IMR-90 (cell line): Measurements from ENCODE around the gene COL20A1. TPM values are rescaled to one million over a fixed set of nuclear protein-coding genes. Genes with fewer than 3 reads are reported as not detected.

Experiments used
- ATAC-seq: fragments of 200-7000 bp; cut with Tn5 transposase; 2 replicates; pipeline ENCODE4 v1.9.1; 2020; ENCODE audit warnings: low read depth, mild to moderate bottlenecking, moderate library complexity
- BruUV-seq: library from RNA; stranded (reverse); fragments of 400-500 nt; replicated peaks from 2 replicates; lab custom pipeline; 2021; lab: Mats Ljungman, UMichigan
- CTCF ChIA-PET: fragments of 300-600 bp; formaldehyde crosslinking; extraction: SDS; loops from one replicate; lab custom pipeline; 2021; ENCODE audit warnings: antibody characterized with exemption; lab: Yijun Ruan, JAX
- POLR2A ChIA-PET: fragments of 300-600 bp; sonication (Branson Sonifier 250); formaldehyde crosslinking; loops from one replicate; lab custom pipeline; 2022; ENCODE audit warnings: antibody characterized with exemption; ENCODE audit not compliant: unreplicated experiment; lab: Charles Lee
- DNase-seq: peaks from one replicate; pipeline ENCODE4 v3.0.0; 2013
- H2AFZ ChIP-seq: replicated peaks from 2 replicates; pipeline ENCODE3; 2013; ENCODE audit warnings: low read length, mild to moderate bottlenecking; ENCODE audit not compliant: poor library complexity
- H2AK5ac ChIP-seq: 2 replicates; pipeline ENCODE4 v1.6.1; 2013; ENCODE audit warnings: low read depth, low read length, inconsistent platforms
- H2AK9ac ChIP-seq: replicated peaks from 2 replicates; pipeline ENCODE3; 2013; ENCODE audit warnings: mild to moderate bottlenecking, low read depth, low read length, moderate library complexity; ENCODE audit not compliant: poor library complexity
- H2BK120ac ChIP-seq: 2 replicates; pipeline ENCODE4 v1.6.1; 2013; ENCODE audit warnings: low read depth, low read length, inconsistent platforms
- H2BK15ac ChIP-seq: 3 replicates; pipeline ENCODE4 v1.6.1; 2013; ENCODE audit warnings: low read depth, low read length, inconsistent platforms
- H2BK20ac ChIP-seq: 2 replicates; pipeline ENCODE4 v1.6.1; 2013; ENCODE audit warnings: low read depth, mild to moderate bottlenecking, inconsistent platforms, low read length, moderate library complexity
- H2BK5ac ChIP-seq: 2 replicates; pipeline ENCODE4 v1.6.1; 2013; ENCODE audit warnings: mild to moderate bottlenecking, low read depth, low read length, inconsistent platforms; ENCODE audit not compliant: poor library complexity, severe bottlenecking
- H3K14ac ChIP-seq: replicated peaks from 2 replicates; pipeline ENCODE4 v1.6.1; 2013; ENCODE audit warnings: low read depth, low read length, inconsistent platforms
- H3K18ac ChIP-seq: 2 replicates; pipeline ENCODE4 v1.6.1; 2013; ENCODE audit warnings: low read depth, low read length, control low read depth
- H3K23ac ChIP-seq: 2 replicates; pipeline ENCODE4 v1.6.1; 2013; ENCODE audit warnings: low read depth, low read length, inconsistent platforms
- H3K27ac ChIP-seq: 2 replicates; pipeline ENCODE4 v1.5.1; 2013; ENCODE audit warnings: mild to moderate bottlenecking, control low read depth, low read length; ENCODE audit not compliant: insufficient read depth
- H3K27me3 ChIP-seq: 2 replicates; pipeline ENCODE4 v1.6.1; 2013; ENCODE audit warnings: low read length; ENCODE audit not compliant: control insufficient read depth, insufficient read depth
- H3K36me3 ChIP-seq: 2 replicates; pipeline ENCODE4 v1.6.1; 2013; ENCODE audit warnings: low read length, mixed read lengths; ENCODE audit not compliant: control insufficient read depth, insufficient read depth
- H3K4ac ChIP-seq: 2 replicates; pipeline ENCODE4 v1.6.1; 2013; ENCODE audit warnings: low read depth, low read length, inconsistent platforms
- H3K4me1 ChIP-seq: 2 replicates; pipeline ENCODE4 v1.6.1; 2013; ENCODE audit warnings: low read length, mixed read lengths; ENCODE audit not compliant: control insufficient read depth, insufficient read depth
- H3K4me2 ChIP-seq: 2 replicates; pipeline ENCODE4 v1.6.1; 2013; ENCODE audit warnings: low read depth, mild to moderate bottlenecking, control low read depth, low read length, moderate library complexity
- H3K4me3 ChIP-seq: 2 replicates; pipeline ENCODE4 v1.5.1; 2013; ENCODE audit warnings: low read depth, mild to moderate bottlenecking, control low read depth, low read length, moderate library complexity; ENCODE audit not compliant: insufficient read depth
- H3K56ac ChIP-seq: 2 replicates; pipeline ENCODE4 v1.6.1; 2013; ENCODE audit warnings: low read length, inconsistent platforms; ENCODE audit not compliant: insufficient read depth; ENCODE audit errors: extremely low read depth
- H3K79me1 ChIP-seq, 2 experiments: 2 replicates each; pipeline ENCODE4 v1.6.1; 2013; ENCODE audit warnings: low read length in 2 of 2, inconsistent platforms in 1 of 2, low read depth in 1 of 2
- H3K9ac ChIP-seq: 2 replicates; pipeline ENCODE4 v1.6.1; 2013; ENCODE audit warnings: low read depth, low read length, control low read depth
- H3K9me1 ChIP-seq: 2 replicates; pipeline ENCODE4 v1.6.1; 2013; ENCODE audit warnings: low read length, inconsistent platforms; ENCODE audit not compliant: insufficient read depth
- H3K9me3 ChIP-seq: 2 replicates; pipeline ENCODE4 v1.6.1; 2013; ENCODE audit warnings: low read length; ENCODE audit not compliant: control insufficient read depth, insufficient read depth
- H4K20me1 ChIP-seq: 2 replicates; pipeline ENCODE4 v1.6.1; 2013; ENCODE audit warnings: low read length, inconsistent platforms; ENCODE audit not compliant: insufficient read depth
- H4K5ac ChIP-seq: 2 replicates; pipeline ENCODE4 v1.6.1; 2013; ENCODE audit warnings: mild to moderate bottlenecking, low read depth, low read length, control low read depth
- H4K8ac ChIP-seq, 2 experiments: 2 replicates each; pipeline ENCODE4 v1.6.1; 2013; ENCODE audit warnings: low read depth in 2 of 2, low read length in 2 of 2, control low read depth in 1 of 2, inconsistent platforms in 1 of 2
- H4K91ac ChIP-seq: 2 replicates; pipeline ENCODE4 v1.6.1; 2013; ENCODE audit warnings: low read depth, low read length, inconsistent platforms; ENCODE audit not compliant: insufficient read depth
- BHLHE40 ChIP-seq: fragments of 150-350 bp; IDR thresholded peaks from 2 replicates; pipeline ENCODE4 v1.6.1; 2016; ENCODE audit warnings: mild to moderate bottlenecking, low read depth, low read length
- CEBPB ChIP-seq: IDR thresholded peaks from 2 replicates; pipeline ENCODE4 v1.6.1; 2012; ENCODE audit warnings: low read depth, low read length, improper control_type of control experiment
- CHD1 ChIP-seq: IDR thresholded peaks from 2 replicates; pipeline ENCODE4 v1.6.1; 2012; ENCODE audit warnings: low read depth, low read length, improper control_type of control experiment
- CTCF ChIP-seq: conservative IDR thresholded peaks from 2 replicates; pipeline ENCODE4 v1.5.1; 2012; ENCODE audit warnings: mild to moderate bottlenecking, low read depth, low read length, improper control_type of control experiment
- ELK1 ChIP-seq: fragments of 150-350 bp; IDR thresholded peaks from 2 replicates; pipeline ENCODE4 v1.6.1; 2016; ENCODE audit warnings: low read depth, mild to moderate bottlenecking, low read length, moderate library complexity, borderline replicate concordance
- FOS ChIP-seq: fragments of 150-350 bp; IDR thresholded peaks from 2 replicates; pipeline ENCODE4 v1.6.1; 2016; ENCODE audit warnings: low read depth, low read length
- MAFK ChIP-seq: IDR thresholded peaks from 2 replicates; pipeline ENCODE4 v1.6.1; 2012; ENCODE audit warnings: low read depth, low read length, improper control_type of control experiment
- MAZ ChIP-seq: IDR thresholded peaks from 2 replicates; pipeline ENCODE4 v1.6.1; 2012; ENCODE audit warnings: low read depth, mild to moderate bottlenecking, low read length, improper control_type of control experiment, moderate library complexity, borderline replicate concordance
- MXI1 ChIP-seq: IDR thresholded peaks from 2 replicates; pipeline ENCODE4 v1.6.1; 2012; ENCODE audit warnings: low read depth, mild to moderate bottlenecking, low read length, moderate library complexity, borderline replicate concordance
- NFE2L2 ChIP-seq: fragments of 150-350 bp; IDR thresholded peaks from 2 replicates; pipeline ENCODE4 v1.6.1; 2016; ENCODE audit warnings: low read depth, mild to moderate bottlenecking, low read length
- POLR2A ChIP-seq: IDR thresholded peaks from 2 replicates; pipeline ENCODE4 v1.6.1; 2012; ENCODE audit warnings: mild to moderate bottlenecking, low read depth, low read length
- RAD21 ChIP-seq: IDR thresholded peaks from 2 replicates; pipeline ENCODE4 v1.6.1; 2012; ENCODE audit warnings: low read length, improper control_type of control experiment
- RCOR1 ChIP-seq: IDR thresholded peaks from 2 replicates; pipeline ENCODE4 v1.6.1; 2012; ENCODE audit warnings: mild to moderate bottlenecking, low read length, improper control_type of control experiment; ENCODE audit not compliant: insufficient replicate concordance
- RFX5 ChIP-seq: IDR thresholded peaks from 2 replicates; pipeline ENCODE4 v1.8.0; 2012; ENCODE audit warnings: low read depth, mild to moderate bottlenecking, low read length, moderate library complexity
- SMC3 ChIP-seq: fragments of 150-350 bp; IDR thresholded peaks from 2 replicates; pipeline ENCODE4 v1.6.1; 2016; ENCODE audit warnings: low read depth, mild to moderate bottlenecking, antibody characterized with exemption, low read length, moderate library complexity
- USF2 ChIP-seq: fragments of 150-350 bp; IDR thresholded peaks from 2 replicates; pipeline ENCODE4 v1.6.1; 2017; ENCODE audit warnings: mild to moderate bottlenecking, antibody characterized with exemption, low read length, low read depth
- WGBS, 2 experiments: methylation state at CpG; one replicate each; pipeline versions ENCODE4 v1.1.5 to v1.1.7; 2013; ENCODE audit warnings: missing lambda C conversion rate in 2 of 2; ENCODE audit not compliant: insufficient read length in 1 of 2; ENCODE audit errors: extremely low coverage in 2 of 2; 5-methylcytosine and 5-hydroxymethylcytosine counted together
- dilution Hi-C: fragments of 300-500 bp; cut with HindIII; formaldehyde crosslinking; loops from one replicate; pipeline ENCODE4 v1.14.3; 2018; ENCODE audit warnings: low sequenced_read_pairs; ENCODE audit not compliant: unreplicated experiment
- in situ Hi-C: fragments of 300-500 bp; cut with MboI; formaldehyde crosslinking; loops from 3 replicates; pipeline ENCODE4 v1.14.3; 2019; ENCODE audit warnings: low sequenced_read_pairs, inconsistent platforms, mixed read lengths
- intact Hi-C: fragments of 100-400 bp; cut with micrococcal nuclease; formaldehyde crosslinking; loops from 2 replicates; pipeline ENCODE4 v1.10.0; 2022
- polyA plus RNA-seq, 3 experiments: library from polyadenylated mRNA; depleted of rRNA; stranded (reverse); fragments of >200 nt; gene quantifications; 2 replicates each; pipeline ENCODE4 v1.2.3, GENCODE V29; 2012; ENCODE audit warnings: low replicate concordance in 1 of 3
- total RNA-seq: library from RNA; depleted of rRNA; stranded (reverse); fragments of >200 nt; gene quantifications from 2 replicates; pipeline ENCODE4 v1.2.3, GENCODE V29; 2012

COL20A1 gene
- total and polyA plus RNA-seq, 2 of the 4 experiments (the other 2 are of a cell fraction): not detected

GRCh38 chr20:63252284-63252711, 40.7 kb upstream of the COL20A1 start:
- no peak overlapping the region for H2BK5ac ChIP-seq
- no peaks in the 10 kb centered on the region for H3K36me3 ChIP-seq
- no peaks in the 10 kb centered on the region for H3K79me1 ChIP-seq
- 59% methylated on average over 3 of the region's 8 CpGs; no CpG with 5 or more reads in 1 of the 2 experiments for WGBS, 2 experiments
- no peak overlapping the region for H2AK9ac ChIP-seq
- H4K8ac ChIP-seq: no peak overlapping the region
- no TSS peak for BruUV-seq
- no peak overlapping the region for H3K23ac ChIP-seq
- H3K4ac ChIP-seq: no peak overlapping the region
- H3K14ac ChIP-seq: no peak overlapping the region
- H3K4me2 ChIP-seq: no peak overlapping the region
- H3K4me1 ChIP-seq: no peaks in the 10 kb centered on the region
- no peaks in the 10 kb centered on the region for H3K9me1 ChIP-seq
- dilution Hi-C loops: no loop called here
- no peak overlapping the region for H3K4me3 ChIP-seq
- H3K18ac ChIP-seq: no peak overlapping the region
- H4K5ac ChIP-seq: no peak overlapping the region
- intact Hi-C loops: no loop called here
- POLR2A ChIA-PET: no interaction called here
- no peak for ATAC-seq
- in situ Hi-C loops: no loop called here
- TF ChIP-seq ELK1: no peak
- TF ChIP-seq CTCF: no peak
- TF ChIP-seq MXI1: no peak
- no peak for TF ChIP-seq FOS
- TF ChIP-seq POLR2A: no peak
- TF ChIP-seq RFX5: no peak
- TF ChIP-seq RAD21: no peak
- TF ChIP-seq NFE2L2: no peak
- TF ChIP-seq MAFK: no peak
- TF ChIP-seq RCOR1: no peak
- TF ChIP-seq CHD1: no peak
- no peak for TF ChIP-seq MAZ
- TF ChIP-seq CEBPB: no peak
- no peak for TF ChIP-seq USF2
- TF ChIP-seq SMC3: no peak
- TF ChIP-seq BHLHE40: no peak
- H3K9me3 ChIP-seq: no peaks in the 10 kb centered on the region
- H3K9ac ChIP-seq: no peak overlapping the region
- CTCF ChIA-PET: interaction anchor here (2.8 kb wide), 1 partner anchor 28 kb away, joined by 13 read pairs; no protein-coding TSS in a partner anchor
- no peak overlapping the region for H3K56ac ChIP-seq
- no peak overlapping the region for H2BK20ac ChIP-seq
- H4K20me1 ChIP-seq: no peaks in the 10 kb centered on the region; the same call in 1 of the 2 replicates
- no peak for DNase-seq
- no peak overlapping the region for H4K91ac ChIP-seq
- peaks cover 66% of the 10 kb centered on the region for H3K27me3 ChIP-seq
- H2AFZ ChIP-seq: no peak overlapping the region
- H2BK120ac ChIP-seq: no peak overlapping the region
- H3K27ac ChIP-seq: no peak overlapping the region
- no peak overlapping the region for H2BK15ac ChIP-seq
- no peak overlapping the region for H2AK5ac ChIP-seq
